HG03565 (cell line): ENCODE measurements around the gene DDRGK1.
A peak's percentile ranks its signal among the peaks of the same experiment; 100 is the strongest.
"Not testable (repeated sequence)": the region's sequence is repeated elsewhere in the genome, so short reads cannot be mapped to it uniquely, and the experiment has no call there.

ENCODE experiments used
- ATAC-seq: cut with Tn5 transposase; IDR thresholded peaks from one replicate; pipeline ENCODE4 v1.9.1; 2021; ENCODE audit warnings: mild to moderate bottlenecking, moderate library complexity; ENCODE audit not compliant: unreplicated experiment

The DDRGK1 gene

DNA sequence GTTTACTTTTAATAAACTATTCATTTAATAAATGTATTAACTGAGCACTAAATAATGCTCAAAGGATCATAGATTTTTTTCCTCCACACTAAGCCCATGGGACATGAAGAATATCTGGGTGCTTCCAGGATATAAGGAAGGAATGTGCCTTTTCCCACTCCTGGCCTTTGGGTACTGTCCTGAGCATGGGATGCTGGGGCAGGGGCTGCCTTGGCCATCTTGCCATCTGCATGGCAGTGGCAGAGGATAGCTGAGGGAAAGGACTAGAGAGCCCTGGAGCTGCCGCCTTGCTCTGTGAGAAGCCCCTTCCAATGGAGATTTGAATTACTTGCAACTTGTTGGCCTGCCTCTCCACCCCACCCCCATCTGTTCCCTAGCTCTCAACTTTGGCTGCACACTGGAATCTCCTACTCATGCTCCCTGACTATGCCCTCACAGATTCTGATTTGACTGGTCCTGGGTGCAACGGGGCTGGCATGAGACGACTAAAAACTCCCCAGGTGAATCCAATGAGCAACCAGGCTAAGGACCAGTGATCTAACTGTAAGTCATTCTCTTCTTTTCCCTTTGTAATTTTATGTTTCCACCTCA, 15.6 kb downstream of the DDRGK1 start:
- ATAC-seq: no peak

- not testable (repeated sequence) for ATAC-seq
These were observed 16.6 kb downstream of the DDRGK1 start for GRCh38 chr20:3187861-3188260.

DNA sequence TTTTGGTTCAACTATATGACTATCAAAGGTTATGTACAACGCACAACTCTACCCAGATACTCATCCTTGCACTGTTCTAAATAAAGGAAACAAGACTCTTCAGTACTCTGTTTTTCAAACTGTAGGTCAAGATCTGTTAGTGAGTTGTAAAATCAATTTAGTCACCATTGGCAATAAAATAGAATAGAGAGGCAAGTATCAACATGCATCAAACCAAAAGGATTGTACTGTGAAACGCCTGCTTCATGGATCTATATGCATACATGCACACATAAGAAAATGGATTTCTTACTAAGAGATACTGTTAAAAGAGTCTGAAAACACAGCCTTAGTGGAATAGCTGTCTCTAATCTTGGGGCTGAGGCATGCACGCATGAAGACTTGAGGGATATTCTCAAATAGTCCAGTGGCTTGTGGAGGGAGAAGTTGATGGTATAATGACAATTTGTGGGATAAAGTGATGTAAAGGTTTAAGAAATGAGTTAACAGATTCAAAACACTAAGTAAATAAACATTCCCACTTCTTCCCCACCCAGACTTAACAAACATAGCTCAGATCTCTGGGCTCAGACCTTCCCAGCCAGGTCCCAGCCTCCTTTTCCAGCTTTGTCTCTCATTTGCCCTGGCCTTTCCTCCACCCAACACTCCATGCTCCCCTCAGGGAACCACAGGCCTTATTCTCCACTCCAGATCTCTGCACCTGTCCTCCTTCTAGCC, 20.4 kb downstream of the DDRGK1 start:
- ATAC-seq: no peak

- ATAC-seq: not testable (repeated sequence)
These were observed 22.1 kb downstream of the DDRGK1 start for GRCh38 chr20:3182429-3182828.

DNA sequence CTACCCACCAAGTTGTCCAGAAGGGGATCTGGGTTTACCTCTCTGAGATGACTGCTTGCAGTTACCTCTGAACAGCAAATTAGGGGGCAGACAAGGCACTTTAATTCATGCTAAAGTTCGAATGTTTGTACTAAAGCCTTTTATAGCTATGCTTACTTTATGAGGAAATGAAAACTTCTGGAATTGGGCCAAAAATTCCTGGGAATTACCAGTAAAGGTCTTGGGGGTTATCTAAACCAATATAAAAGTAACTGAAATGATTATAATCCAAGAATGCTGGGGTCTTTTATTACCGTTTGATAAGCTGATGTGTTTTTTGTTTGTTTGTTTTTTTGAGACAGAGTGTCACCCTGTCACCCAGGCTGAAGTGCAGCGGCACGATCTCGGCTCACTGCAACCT, 23.2 kb downstream of the DDRGK1 start:
- ATAC-seq: no peak

DNA sequence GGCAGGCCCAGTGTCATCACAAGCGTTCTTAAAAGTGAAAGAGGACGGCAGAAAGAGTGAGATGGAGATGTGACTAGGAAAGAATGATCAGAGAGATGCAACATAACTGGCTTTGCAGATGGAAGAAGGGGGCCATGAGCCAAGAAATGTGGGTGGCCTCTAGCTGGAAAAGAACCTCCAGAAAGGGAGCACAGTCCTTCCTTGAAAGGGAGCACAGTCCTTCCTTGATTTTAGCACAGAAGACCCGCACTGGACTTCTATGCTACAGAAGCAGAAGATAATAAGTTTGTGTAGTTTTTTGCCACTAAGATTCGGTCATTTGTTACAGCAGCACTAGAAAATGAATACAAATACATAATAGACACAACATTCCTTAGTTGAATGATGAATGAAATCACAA, 24.2 kb downstream of the DDRGK1 start:
- ATAC-seq: no peak

GRCh38 chr20:3177746-3178485, 26.6 kb downstream of the DDRGK1 start:
- ATAC-seq: no peak

GRCh38 chr20:3175270-3175669, 29.2 kb downstream of the DDRGK1 start:
- no peak for ATAC-seq

- ATAC-seq: no peak
These were observed 29.8 kb downstream of the DDRGK1 start for GRCh38 chr20:3174442-3175261.

- ATAC-seq: peak; percentile 71
These were observed 30.7 kb downstream of the DDRGK1 start for GRCh38 chr20:3173610-3174441.

- ATAC-seq: peak; percentile 37
These were observed 31.4 kb downstream of the DDRGK1 start, which contains the start of gene LZTS3 for GRCh38 chr20:3172933-3173609. Gene LZTS3, minus strand, starts transcription at chr20:3173549. Its CDS starts 6,386 bp downstream, at chr20:3167163.

DNA sequence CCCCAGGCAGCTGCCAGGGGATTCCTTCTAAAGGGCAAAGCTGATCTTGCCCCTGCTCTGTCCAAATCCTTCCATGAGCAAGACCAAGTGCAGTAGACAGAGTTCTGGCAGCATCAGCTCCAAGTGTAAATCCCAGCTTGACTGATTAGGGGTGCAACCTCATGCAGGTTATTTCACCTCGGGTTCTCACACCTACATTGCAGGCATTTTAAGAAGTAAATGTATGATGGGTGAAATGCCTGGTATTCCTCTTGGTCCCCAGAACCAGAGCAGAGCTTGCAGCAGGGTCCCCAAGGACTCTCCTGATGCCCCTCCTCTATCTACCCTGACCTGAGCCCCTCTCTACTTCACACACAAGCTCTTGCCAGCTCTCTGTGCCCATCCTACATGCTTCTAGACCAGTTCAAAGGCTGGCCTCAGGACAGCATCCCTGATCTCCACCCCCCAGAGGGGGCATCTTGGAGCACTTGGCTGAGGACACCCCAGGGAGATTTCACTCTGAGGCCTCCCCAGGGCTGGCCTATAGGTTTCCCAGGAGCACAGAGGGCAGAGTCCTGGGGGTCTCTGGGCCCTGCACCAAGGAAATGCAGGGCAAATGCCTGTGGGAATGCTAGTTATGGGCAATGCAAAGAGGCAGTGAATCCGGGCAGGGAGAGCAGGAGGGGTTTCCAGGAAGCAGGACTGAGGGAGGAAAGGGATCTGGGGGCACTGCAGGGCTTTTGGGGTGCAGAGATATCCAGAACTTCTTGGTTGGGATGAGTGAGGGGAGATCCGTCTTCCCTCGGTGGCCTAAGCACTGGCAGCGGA, 32.2 kb downstream of the DDRGK1 start:
- ATAC-seq: no peak

DNA sequence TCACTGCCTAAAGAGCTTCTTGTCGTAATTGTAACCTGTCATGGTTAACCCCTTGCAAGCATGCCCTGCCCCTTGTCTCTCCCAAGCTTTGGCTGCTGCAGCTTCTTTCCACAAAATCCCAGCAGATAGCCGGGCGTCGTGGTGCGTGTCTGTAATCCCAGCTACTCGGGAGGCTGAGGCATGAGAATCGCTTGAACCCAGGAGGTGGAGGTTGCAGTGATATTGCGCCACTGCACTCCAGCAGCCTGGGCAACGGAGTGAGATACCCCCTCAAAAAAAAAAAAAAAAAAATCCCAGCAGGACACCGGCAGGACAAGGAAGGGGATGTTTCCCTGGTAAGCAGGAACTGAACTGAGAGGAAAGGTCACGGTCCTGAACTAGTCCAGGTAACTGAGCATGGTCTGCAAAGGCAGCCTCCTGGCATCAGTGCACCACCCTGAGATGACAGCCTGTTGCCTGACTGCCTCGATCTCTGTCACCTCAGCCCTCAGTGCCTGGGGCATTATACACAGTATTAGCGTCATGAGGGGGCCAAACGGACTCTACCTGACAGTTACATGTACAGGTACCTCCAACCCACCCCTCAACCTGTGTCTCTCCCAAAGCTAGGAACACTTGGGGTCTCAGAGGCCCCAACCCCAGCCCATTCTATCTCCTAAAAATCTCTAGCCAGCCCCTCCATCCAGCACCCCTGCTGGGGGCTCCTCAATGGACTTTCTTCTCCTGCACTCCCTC, 32.9 kb downstream of the DDRGK1 start:
- ATAC-seq: no peak

DNA sequence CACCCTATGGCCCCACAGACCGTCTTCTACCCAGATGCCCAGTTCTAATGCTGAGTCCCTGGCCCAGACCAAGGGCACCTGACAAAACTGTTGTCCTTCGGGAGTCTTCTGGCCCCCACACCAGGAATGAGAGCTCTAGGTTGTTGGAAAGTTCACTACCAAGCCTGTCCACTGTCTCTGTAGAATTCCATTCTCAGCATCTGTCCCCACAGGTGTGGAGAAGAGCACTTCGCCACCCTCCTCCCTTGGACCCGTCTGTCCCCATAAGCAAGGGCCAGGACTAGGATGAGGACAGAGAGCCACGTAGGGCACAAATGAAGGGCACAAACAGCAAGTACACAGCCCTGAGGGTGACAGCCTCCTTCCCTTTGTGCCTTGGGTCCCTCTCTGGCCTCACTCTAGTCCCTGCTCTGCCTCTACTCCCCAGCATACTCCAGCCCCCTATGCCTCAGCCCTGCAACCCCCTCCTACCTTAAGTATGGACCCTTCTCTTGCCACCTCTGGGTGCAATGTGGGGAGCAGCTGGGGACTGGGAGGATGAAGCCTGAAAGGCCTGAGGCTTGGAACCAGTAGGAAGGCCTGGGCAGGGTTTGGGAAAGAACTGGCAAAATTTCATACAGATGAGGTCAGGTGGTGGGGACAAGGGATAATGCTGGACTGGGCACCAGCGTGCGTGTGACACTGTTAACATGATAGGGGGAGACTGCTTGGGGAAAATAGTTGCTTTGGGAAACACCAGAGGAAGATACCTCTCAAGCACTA, 35.5 kb downstream of the DDRGK1 start:
- no peak for ATAC-seq

GRCh38 chr20:3168079-3168828, 36.2 kb downstream of the DDRGK1 start:
- ATAC-seq: no peak

- ATAC-seq: no peak
These were observed 36.8 kb downstream of the DDRGK1 start for GRCh38 chr20:3167738-3168078.

- ATAC-seq: no peak
These were observed 37.6 kb downstream of the DDRGK1 start for GRCh38 chr20:3166913-3167342.
